ENCODE measurements around the gene ARID4B.

ARID4B gene

GRCh38 chr1:235139315-235139714 lies 188.7 kb downstream of the ARID4B start:
- no peak for DNase-seq
- Histone ChIP-seq H3K27me3 (replicated peaks; ENCODE audit: control insufficient read depth, insufficient read depth, low read length, poor library complexity, severe bottlenecking) (no peaks in the 10 kb centered on the region), H3K4me3 (ENCODE audit: insufficient read depth, low read depth, low read length, poor library complexity, severe bottlenecking) (no peak overlapping the region), H3K4me1 (ENCODE audit: control insufficient read depth, insufficient read depth, low read length, poor library complexity, severe bottlenecking) (no peaks in the 10 kb centered on the region), H3K36me3 (ENCODE audit: control insufficient read depth, insufficient read depth, low read length) (peaks cover 67% of the 10 kb centered on the region), H3K9me3 (ENCODE audit: control insufficient read depth, low read length) (no peaks in the 10 kb centered on the region), H3K27ac (ENCODE audit: insufficient read depth, low read length, poor library complexity, severe bottlenecking) (no peak overlapping the region)

DNA sequence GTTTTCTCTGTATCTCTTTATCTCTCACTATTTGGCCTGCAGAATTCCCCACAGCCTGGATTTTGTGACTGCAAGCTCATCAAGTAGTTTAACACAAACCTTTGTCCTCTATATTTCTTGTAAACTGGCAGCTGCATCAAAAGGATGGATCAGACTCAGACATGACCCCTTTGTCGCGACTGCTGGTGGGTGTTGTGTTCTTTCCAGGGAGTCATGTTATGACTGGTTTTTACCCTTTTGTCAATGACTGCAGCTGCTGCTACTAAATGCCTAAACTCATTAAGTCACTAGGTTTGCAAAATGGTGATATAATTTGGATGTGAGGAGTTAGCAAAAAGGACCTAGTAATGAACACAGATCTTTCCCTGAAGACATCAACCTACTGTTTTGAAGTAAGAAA lies 189.2 kb downstream of the ARID4B start:
- no peak for DNase-seq
- Histone ChIP-seq H3K27me3 (replicated peaks; ENCODE audit: control insufficient read depth, insufficient read depth, low read length, poor library complexity, severe bottlenecking) (no peaks in the 10 kb centered on the region), H3K4me1 (ENCODE audit: control insufficient read depth, insufficient read depth, low read length, poor library complexity, severe bottlenecking) (no peaks in the 10 kb centered on the region), H3K27ac (ENCODE audit: insufficient read depth, low read length, poor library complexity, severe bottlenecking) (no peak overlapping the region), H3K36me3 (ENCODE audit: control insufficient read depth, insufficient read depth, low read length) (peaks cover 63% of the 10 kb centered on the region), H3K9me3 (ENCODE audit: control insufficient read depth, low read length) (no peaks in the 10 kb centered on the region), H3K4me3 (ENCODE audit: insufficient read depth, low read depth, low read length, poor library complexity, severe bottlenecking) (no peak overlapping the region)

DNA sequence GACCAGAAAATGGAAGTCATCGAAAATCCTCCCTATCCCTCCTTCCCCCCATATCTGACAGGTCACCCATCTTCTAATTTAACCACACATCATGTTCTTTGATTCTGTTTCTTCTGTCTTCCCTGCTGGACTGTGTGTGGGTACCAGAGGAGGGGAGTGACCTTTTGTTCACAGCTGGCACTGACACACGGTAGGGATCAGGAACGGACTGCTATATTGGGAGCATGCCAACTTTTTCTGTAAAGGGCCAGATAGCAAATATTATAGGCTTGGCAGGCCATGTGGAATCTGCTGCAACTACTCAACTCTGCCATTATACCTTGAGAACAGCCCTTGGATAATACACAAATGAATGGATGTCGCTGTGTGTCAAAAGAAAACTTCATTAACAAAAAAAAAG lies 191.9 kb downstream of the ARID4B start:
- Histone ChIP-seq H3K27me3 (replicated peaks; ENCODE audit: control insufficient read depth, insufficient read depth, low read length, poor library complexity, severe bottlenecking) (no peaks in the 10 kb centered on the region), H3K9me3 (ENCODE audit: control insufficient read depth, low read length) (no peaks in the 10 kb centered on the region), H3K36me3 (ENCODE audit: control insufficient read depth, insufficient read depth, low read length) (peaks cover 52% of the 10 kb centered on the region)

GRCh38 chr1:235134171-235134570 lies 193.8 kb downstream of the ARID4B start:
- H3K36me3 ChIP-seq (ENCODE audit: control insufficient read depth, insufficient read depth, low read length), result peaks cover 46% of the 10 kb centered on the region
- peaks cover 3% of the 10 kb centered on the region for H3K4me1 ChIP-seq (ENCODE audit: control insufficient read depth, insufficient read depth, low read length, poor library complexity, severe bottlenecking)
- H3K27ac ChIP-seq (ENCODE audit: insufficient read depth, low read length, poor library complexity, severe bottlenecking), result no peak overlapping the region
- H3K27me3 ChIP-seq (replicated peaks; ENCODE audit: control insufficient read depth, insufficient read depth, low read length, poor library complexity, severe bottlenecking), result no peaks in the 10 kb centered on the region
- no peak for DNase-seq
- H3K4me3 ChIP-seq (ENCODE audit: insufficient read depth, low read depth, low read length, poor library complexity, severe bottlenecking), result no peak overlapping the region
- no peaks in the 10 kb centered on the region for H3K9me3 ChIP-seq (ENCODE audit: control insufficient read depth, low read length)

More for the DNA sequence above, 191.9 kb downstream of the ARID4B start:
- Histone ChIP-seq H3K4me3 (ENCODE audit: insufficient read depth, low read depth, low read length, poor library complexity, severe bottlenecking) (no peak overlapping the region), H3K27ac (ENCODE audit: insufficient read depth, low read length, poor library complexity, severe bottlenecking) (no peak overlapping the region), H3K4me1 (ENCODE audit: control insufficient read depth, insufficient read depth, low read length, poor library complexity, severe bottlenecking) (no peaks in the 10 kb centered on the region)
- DNase-seq, result no peak

- no peaks in the 10 kb centered on the region for H3K27me3 ChIP-seq (replicated peaks; ENCODE audit: control insufficient read depth, insufficient read depth, low read length, poor library complexity, severe bottlenecking)
- DNase-seq, result no peak
- no peak overlapping the region for H3K27ac ChIP-seq (ENCODE audit: insufficient read depth, low read length, poor library complexity, severe bottlenecking)
- H3K4me3 ChIP-seq (ENCODE audit: insufficient read depth, low read depth, low read length, poor library complexity, severe bottlenecking), result no peak overlapping the region
- peaks cover 5% of the 10 kb centered on the region for H3K4me1 ChIP-seq (ENCODE audit: control insufficient read depth, insufficient read depth, low read length, poor library complexity, severe bottlenecking)
- H3K36me3 ChIP-seq (ENCODE audit: control insufficient read depth, insufficient read depth, low read length), result peaks cover 37% of the 10 kb centered on the region
- no peaks in the 10 kb centered on the region for H3K9me3 ChIP-seq (ENCODE audit: control insufficient read depth, low read length)
Observed at GRCh38 chr1:235133086-235133485, 194.9 kb downstream of the ARID4B start.

GRCh38 chr1:235131961-235132360 lies 196.0 kb downstream of the ARID4B start:
- Histone ChIP-seq H3K27ac (ENCODE audit: insufficient read depth, low read length, poor library complexity, severe bottlenecking) (no peak overlapping the region), H3K4me1 (ENCODE audit: control insufficient read depth, insufficient read depth, low read length, poor library complexity, severe bottlenecking) (peaks cover 6% of the 10 kb centered on the region), H3K9me3 (ENCODE audit: control insufficient read depth, low read length) (no peaks in the 10 kb centered on the region), H3K27me3 (replicated peaks; ENCODE audit: control insufficient read depth, insufficient read depth, low read length, poor library complexity, severe bottlenecking) (no peaks in the 10 kb centered on the region), H3K4me3 (ENCODE audit: insufficient read depth, low read depth, low read length, poor library complexity, severe bottlenecking) (no peak overlapping the region), H3K36me3 (ENCODE audit: control insufficient read depth, insufficient read depth, low read length) (peaks cover 26% of the 10 kb centered on the region)
- DNase-seq, result no peak

DNA sequence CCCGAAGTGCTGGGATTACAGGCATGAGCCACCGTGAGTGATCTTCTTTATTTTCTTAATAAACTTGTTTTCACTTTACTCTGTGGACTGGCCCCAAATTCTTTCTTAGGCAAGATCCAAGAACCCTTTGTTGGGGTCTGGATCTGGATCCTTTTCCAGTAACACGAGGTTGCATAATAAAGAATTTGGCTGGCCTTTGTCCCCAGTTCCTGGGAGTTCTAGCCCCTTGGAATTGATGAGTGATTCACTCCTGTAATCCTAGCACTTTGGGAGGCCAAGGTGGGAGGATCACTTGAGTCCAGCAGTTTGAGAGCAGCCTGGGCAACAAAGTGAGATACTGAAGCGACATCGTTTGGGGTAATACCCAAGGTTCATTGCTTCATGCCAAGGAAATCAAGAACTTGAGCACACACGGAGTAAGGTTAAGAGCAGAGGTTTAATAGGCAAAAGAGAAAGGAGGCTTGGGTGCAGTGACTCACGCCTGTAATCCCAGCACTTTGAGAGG lies 197.2 kb downstream of the ARID4B start:
- no peak for DNase-seq
- Histone ChIP-seq H3K4me1 (ENCODE audit: control insufficient read depth, insufficient read depth, low read length, poor library complexity, severe bottlenecking) (peaks cover 17% of the 10 kb centered on the region), H3K9me3 (ENCODE audit: control insufficient read depth, low read length) (no peaks in the 10 kb centered on the region), H3K36me3 (ENCODE audit: control insufficient read depth, insufficient read depth, low read length) (peaks cover 15% of the 10 kb centered on the region), H3K27ac (ENCODE audit: insufficient read depth, low read length, poor library complexity, severe bottlenecking) (no peak overlapping the region), H3K4me3 (ENCODE audit: insufficient read depth, low read depth, low read length, poor library complexity, severe bottlenecking) (no peak overlapping the region), H3K27me3 (replicated peaks; ENCODE audit: control insufficient read depth, insufficient read depth, low read length, poor library complexity, severe bottlenecking) (no peaks in the 10 kb centered on the region)

DNA sequence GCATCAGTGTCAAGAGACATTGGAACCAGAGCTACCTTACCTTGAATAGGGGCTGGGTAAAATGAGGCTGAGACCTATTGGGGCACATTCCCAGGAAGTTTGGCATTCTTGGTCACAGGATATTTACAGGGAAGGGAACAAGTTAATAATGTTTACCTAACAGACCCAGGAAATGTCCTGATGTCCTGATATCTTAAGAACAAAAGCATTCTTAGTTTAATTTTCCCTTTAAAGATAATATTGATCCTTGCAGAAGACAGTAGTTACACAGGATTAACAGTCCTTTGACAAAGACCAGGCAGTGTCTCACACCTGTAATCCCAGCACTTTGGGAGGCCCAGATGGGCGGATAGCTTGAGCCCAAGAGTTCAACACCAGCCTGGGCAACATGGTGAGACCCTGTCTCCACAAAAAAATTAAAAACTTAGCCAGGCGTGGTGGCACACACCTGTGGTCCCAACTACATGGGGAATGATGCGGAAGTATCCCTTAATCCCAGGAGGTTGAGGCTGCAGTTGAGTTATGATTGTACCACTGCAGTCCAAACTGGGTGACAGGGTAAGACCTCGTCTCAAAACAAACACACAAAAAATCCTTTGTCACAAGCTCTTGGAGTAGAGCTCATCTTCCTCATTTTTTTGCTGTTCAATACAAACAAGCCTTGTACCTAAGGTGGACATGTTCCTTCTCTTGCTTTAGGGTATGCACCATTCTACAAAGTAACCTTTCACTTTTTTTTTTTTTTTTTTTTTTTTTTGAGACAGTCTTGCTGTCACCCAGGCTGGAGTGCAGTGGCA lies 198.0 kb downstream of the ARID4B start:
- Histone ChIP-seq H3K27me3 (replicated peaks; ENCODE audit: control insufficient read depth, insufficient read depth, low read length, poor library complexity, severe bottlenecking) (no peaks in the 10 kb centered on the region), H3K36me3 (ENCODE audit: control insufficient read depth, insufficient read depth, low read length) (peaks cover 7% of the 10 kb centered on the region), H3K9me3 (ENCODE audit: control insufficient read depth, low read length) (no peaks in the 10 kb centered on the region), H3K4me1 (ENCODE audit: control insufficient read depth, insufficient read depth, low read length, poor library complexity, severe bottlenecking) (peaks cover 22% of the 10 kb centered on the region), H3K27ac (ENCODE audit: insufficient read depth, low read length, poor library complexity, severe bottlenecking) (no peak overlapping the region), H3K4me3 (ENCODE audit: insufficient read depth, low read depth, low read length, poor library complexity, severe bottlenecking) (no peak overlapping the region)
- no peak for DNase-seq

- no peaks in the 10 kb centered on the region for H3K27me3 ChIP-seq (replicated peaks; ENCODE audit: control insufficient read depth, insufficient read depth, low read length, poor library complexity, severe bottlenecking)
- peak within 1 kb of the TSS; percentile 92 for H3K4me3 ChIP-seq (ENCODE audit: insufficient read depth, low read depth, low read length, poor library complexity, severe bottlenecking)
- H3K9me3 ChIP-seq (ENCODE audit: control insufficient read depth, low read length), result no peaks in the 10 kb centered on the region
- peak within 1 kb of the TSS; percentile 96 for H3K27ac ChIP-seq (ENCODE audit: insufficient read depth, low read length, poor library complexity, severe bottlenecking)
- peaks cover 26% of the 10 kb centered on the region for H3K4me1 ChIP-seq (ENCODE audit: control insufficient read depth, insufficient read depth, low read length, poor library complexity, severe bottlenecking)
- DNase-seq, result peak; percentile 90 to 93 (median 92)
- H3K36me3 ChIP-seq (ENCODE audit: control insufficient read depth, insufficient read depth, low read length), result peaks cover 11% of the 10 kb centered on the region
Observed at GRCh38 chr1:235128456-235129328, 199.3 kb downstream of the ARID4B start, which contains the start of gene TOMM20. Gene TOMM20 (minus strand): TSS chr1:235128837. CDS start chr1:235128715, 122 bp downstream.

Measured in effector memory CD4-positive, alpha-beta T cell (primary cell).